Chondrocyte (in vitro differentiated cells): Measurements from ENCODE around the gene TUSC2. TPM values are rescaled to one million over a fixed set of nuclear protein-coding genes. Genes with fewer than 3 reads are reported as not detected.

Experiments
- DNase-seq: peaks from one replicate; pipeline ENCODE4 v3.0.0; 2021; ENCODE audit warnings: mixed read lengths, low spot score
- H3K27ac Mint-ChIP-seq: one replicate; pipeline ENCODE4 v1.8.0; 2021; ENCODE audit warnings: mild to moderate bottlenecking, moderate library complexity, mixed read lengths; ENCODE audit not compliant: unreplicated experiment
- H3K27me3 Mint-ChIP-seq: 2 replicates; pipeline ENCODE4 v1.8.0; 2021; ENCODE audit warnings: low read depth, mixed read lengths
- H3K36me3 Mint-ChIP-seq: 2 replicates; pipeline ENCODE4 v1.8.0; 2021; ENCODE audit warnings: low read depth, mixed read lengths
- H3K4me1 Mint-ChIP-seq: 2 replicates; pipeline ENCODE4 v1.8.0; 2021; ENCODE audit warnings: low read depth, mild to moderate bottlenecking, mixed read lengths
- H3K4me3 Mint-ChIP-seq: one replicate; pipeline ENCODE4 v1.8.0; 2021; ENCODE audit warnings: mild to moderate bottlenecking, moderate library complexity, mixed read lengths; ENCODE audit not compliant: unreplicated experiment
- H3K9me3 Mint-ChIP-seq: 2 replicates; pipeline ENCODE4 v1.8.0; 2021; ENCODE audit warnings: low read depth, mixed read lengths
- total RNA-seq: library from RNA; stranded (reverse); gene quantifications from 3 replicates; pipeline ENCODE4 v1.2.1, GENCODE V29; 2021
- TF ChIP-seq, protein P1 (sequence below): fragments of 200-600 bp; sonication (generic); IDR thresholded peaks from 2 replicates; pipeline ENCODE4 v1.5.0; 2021; ENCODE audit warnings: antibody characterized with exemption, mild to moderate bottlenecking, moderate library complexity

The TUSC2 gene
- total RNA-seq, 1 donor from 2014 or later, result 15.3 TPM

DNA sequence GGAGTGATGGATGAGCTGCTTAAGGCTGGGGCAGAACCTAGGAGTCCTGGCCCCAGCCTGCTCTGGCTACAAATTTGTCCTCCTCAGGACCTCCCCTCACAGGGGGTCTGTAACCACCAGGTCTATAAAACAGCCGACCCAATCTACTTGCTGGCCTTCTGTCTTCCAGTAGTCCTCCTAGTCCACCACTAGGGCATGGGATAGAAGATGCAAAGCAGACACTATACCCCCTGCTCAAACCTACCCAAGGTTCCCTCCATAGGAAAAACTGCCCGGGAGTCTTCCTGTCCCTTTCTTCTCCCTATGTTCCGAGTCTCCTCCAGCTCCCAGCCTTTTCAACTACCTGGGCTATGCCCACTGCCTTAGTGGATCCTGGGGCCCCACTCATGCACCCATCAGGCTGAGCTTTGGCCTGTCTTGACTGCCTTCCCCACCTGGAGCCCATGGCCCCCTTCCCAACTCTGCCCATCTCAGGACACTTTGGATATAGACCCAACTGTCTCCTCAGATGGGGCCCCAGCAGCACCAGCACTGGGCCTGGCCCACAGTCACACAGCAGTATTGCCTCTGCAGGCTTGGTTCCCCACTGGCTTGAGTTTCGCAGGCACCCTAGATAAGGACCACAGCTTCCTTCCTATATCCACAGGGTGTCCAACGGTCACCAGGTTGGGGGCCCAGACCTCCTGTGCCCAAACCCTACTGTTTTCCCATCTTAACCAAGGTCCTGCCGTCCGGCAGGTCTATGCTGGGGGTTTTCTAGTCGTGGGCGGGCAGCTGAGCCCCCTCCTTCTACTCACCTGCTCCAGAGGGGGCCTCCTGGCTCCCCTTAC lies 29.9 kb downstream of the TUSC2 start:
- Mint-ChIP-seq H3K4me1 (peaks cover 25% of the 10 kb centered on the region), H3K4me3 (peak overlapping the region; percentile 98), H3K27me3 (no peaks in the 10 kb centered on the region), H3K36me3 (no peaks in the 10 kb centered on the region), H3K27ac (peak overlapping the region; percentile 36), H3K9me3 (no peaks in the 10 kb centered on the region)
- no peak for DNase-seq
- TF ChIP-seq, protein P1, sequence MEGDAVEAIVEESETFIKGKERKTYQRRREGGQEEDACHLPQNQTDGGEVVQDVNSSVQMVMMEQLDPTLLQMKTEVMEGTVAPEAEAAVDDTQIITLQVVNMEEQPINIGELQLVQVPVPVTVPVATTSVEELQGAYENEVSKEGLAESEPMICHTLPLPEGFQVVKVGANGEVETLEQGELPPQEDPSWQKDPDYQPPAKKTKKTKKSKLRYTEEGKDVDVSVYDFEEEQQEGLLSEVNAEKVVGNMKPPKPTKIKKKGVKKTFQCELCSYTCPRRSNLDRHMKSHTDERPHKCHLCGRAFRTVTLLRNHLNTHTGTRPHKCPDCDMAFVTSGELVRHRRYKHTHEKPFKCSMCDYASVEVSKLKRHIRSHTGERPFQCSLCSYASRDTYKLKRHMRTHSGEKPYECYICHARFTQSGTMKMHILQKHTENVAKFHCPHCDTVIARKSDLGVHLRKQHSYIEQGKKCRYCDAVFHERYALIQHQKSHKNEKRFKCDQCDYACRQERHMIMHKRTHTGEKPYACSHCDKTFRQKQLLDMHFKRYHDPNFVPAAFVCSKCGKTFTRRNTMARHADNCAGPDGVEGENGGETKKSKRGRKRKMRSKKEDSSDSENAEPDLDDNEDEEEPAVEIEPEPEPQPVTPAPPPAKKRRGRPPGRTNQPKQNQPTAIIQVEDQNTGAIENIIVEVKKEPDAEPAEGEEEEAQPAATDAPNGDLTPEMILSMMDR, result peak; percentile 25

DNA sequence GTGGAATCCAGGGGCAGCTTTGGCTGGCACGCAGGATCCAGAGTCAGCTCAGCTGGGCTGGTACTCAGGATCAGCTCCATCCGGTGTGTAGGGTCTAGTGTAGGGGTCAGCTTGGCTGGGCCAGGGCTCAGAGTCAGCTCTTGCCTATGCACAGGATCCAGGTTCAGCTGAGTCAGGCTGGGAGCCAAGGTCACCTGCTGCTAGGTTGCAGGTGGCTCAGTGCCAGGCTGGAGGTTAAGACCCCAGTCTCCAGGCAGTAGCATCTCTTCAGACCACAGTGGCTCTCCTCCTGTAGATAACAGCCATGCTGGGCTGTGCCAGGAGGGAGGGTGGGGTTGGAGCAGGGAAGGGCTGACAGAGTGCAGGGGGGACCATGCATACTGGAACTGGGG lies 30.6 kb downstream of the TUSC2 start:
- no peaks in the 10 kb centered on the region for H3K36me3 Mint-ChIP-seq
- no peak for DNase-seq
- peaks cover 32% of the 10 kb centered on the region for H3K4me1 Mint-ChIP-seq
- TF ChIP-seq, protein P1, result no peak
- no peak overlapping the region for H3K4me3 Mint-ChIP-seq
- no peaks in the 10 kb centered on the region for H3K9me3 Mint-ChIP-seq
- no peak overlapping the region for H3K27ac Mint-ChIP-seq
- H3K27me3 Mint-ChIP-seq, result no peaks in the 10 kb centered on the region

DNA sequence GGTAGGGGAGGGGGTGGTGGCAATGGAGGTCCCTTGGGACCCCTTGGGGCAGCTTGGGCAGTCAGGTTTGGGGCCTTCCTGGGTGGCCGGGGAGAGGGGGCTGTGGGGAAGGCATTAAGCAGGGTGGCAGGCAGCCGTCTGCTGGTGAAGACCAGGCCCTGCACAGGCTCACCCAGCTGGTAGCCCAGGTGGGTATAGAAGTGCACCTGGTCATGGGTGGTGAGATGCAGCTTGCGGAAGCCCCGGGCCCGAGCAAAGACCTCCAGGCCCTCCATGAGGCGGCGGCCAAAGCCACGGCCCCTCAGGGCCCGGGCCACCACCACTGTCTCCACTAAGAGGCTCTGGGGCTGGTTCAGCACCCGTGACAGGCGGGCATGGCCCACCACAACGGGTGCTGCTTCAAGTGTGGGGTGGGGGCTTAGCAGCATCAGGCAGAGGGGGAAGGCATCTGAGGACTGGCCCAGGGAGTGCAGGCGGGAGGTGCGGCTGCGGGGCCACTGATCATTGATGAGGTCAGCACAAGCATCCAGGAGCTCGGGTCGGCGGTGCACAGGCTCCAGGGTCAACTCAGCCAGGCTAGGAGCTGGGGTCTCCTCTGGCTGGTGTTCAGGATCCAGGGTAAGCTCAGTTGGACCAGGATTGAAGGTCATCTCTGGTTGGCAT lies 31.2 kb downstream of the TUSC2 start:
- Mint-ChIP-seq H3K4me1 (peaks cover 33% of the 10 kb centered on the region), H3K36me3 (no peaks in the 10 kb centered on the region), H3K4me3 (no peak overlapping the region), H3K27ac (no peak overlapping the region), H3K27me3 (no peaks in the 10 kb centered on the region), H3K9me3 (no peaks in the 10 kb centered on the region)
- no peak for DNase-seq
- TF ChIP-seq, protein P1, result no peak

- TF ChIP-seq, protein P1, result no peak
- no peak for DNase-seq
- Mint-ChIP-seq H3K27ac (no peak overlapping the region), H3K4me3 (no peak overlapping the region), H3K27me3 (no peaks in the 10 kb centered on the region), H3K9me3 (no peaks in the 10 kb centered on the region), H3K36me3 (no peaks in the 10 kb centered on the region), H3K4me1 (peaks cover 36% of the 10 kb centered on the region)
Measured at GRCh38 chr3:50295553-50296431, 32.2 kb downstream of the TUSC2 start.
